Stimulated activated CD4-positive, alpha-beta T cell treated with anti-CD3 and anti-CD28 coated beads, Interleukin-1b, Interleukin-23, amount 100 ng/mL, for 4 hours (primary cell): ENCODE data around the gene TDRD3.
"Not testable (repeated sequence)": the region's sequence is repeated elsewhere in the genome, so short reads cannot be mapped to it uniquely, and the experiment has no call there.

Experiments
- DNase-seq, 2 donors: peaks; one replicate each; pipeline ENCODE4 v3.0.0-alpha.2; 2020; ENCODE audit warnings: low read depth in 2 of 2

Gene TDRD3

DNA sequence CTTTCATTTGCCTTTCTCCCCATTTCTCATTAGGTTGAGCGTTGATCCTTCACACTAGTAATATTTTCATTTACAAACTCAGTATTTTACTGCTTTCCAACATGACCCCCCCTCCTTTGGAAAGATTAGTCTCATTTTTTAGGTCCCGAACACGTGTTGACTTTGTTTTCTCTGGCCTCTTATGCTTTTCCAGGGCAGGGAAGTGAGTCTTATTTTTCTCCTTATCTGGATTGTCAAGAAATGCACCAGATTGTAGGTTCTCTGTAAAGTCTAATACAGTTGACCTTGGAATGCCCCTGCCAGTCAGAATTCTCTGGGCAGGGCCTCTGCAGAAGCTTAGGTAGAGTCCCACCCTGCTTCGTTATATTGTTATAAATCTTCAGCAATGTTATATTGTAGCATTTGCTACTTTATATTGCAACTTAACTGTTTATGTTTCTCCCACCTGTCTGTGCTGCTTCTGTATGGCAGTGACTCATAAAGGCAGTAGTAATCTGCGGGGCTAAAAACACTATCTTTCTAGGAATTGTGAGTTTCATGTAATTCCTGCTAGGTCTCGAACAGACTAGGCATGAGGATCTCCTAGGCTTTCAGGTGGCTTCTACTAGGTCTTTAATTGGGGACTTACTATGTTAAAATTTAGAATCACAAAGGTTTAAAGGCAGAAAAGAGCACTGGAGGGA lies 2.0 kb downstream of the TDRD3 start:
- no peak for DNase-seq

DNA sequence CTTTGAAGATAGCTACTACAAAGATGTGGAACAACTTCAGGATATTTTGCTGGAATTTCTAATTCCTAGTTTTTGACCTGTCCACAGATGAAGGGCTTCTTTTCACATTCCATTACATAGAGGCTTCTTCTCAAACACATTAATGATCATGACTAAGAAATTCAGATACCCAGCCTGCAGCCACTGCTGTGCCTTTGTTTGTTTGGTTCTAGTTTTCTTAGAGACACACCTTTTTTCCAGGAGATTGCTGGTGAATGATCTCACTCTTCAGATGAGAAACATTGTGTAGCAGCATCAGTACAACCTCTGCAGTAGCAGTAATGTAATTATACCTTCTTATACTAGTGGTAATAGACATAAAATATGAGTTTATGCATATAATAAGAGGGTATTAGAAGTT lies 5.0 kb downstream of the TDRD3 start:
- no peak for DNase-seq

DNA sequence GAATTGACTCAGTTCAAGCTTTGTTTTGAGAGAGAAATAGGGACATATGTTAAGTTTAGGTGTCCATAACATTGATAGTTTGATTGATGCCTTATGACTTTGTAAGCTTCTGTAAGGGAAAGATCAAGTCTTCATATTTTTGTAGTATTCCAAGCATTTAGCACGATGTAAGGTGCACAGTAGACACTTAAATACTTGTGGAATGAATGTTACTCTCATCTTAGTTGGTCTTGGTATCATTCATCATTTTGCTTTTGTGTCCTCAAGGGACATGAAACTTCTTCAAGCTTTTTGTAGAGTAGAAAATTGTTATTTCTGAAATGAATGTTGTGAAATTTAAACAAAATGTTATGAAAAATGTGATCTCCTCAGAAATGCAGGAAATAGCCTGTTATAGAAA lies 10.1 kb downstream of the TDRD3 start:
- DNase-seq: no peak

DNA sequence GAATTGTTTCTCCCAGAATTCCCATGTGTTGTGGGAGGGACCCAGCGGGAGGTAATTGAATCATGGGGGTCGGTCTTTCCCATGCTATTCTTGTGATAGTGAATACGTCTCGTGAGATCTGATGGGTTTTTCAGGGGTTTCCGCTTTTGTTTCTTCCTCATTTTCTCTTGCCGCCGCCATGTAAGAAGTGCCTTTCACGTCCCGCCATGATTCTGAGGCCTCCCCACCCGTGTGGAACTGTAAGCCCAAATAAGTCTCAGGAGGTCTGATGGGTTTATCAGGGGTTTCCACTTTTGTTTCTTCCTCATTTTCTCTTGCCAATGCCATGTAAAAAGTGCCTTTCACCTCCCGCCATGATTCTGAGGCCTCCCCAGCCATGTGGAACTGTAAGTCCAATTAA lies 10.8 kb downstream of the TDRD3 start:
- not testable (repeated sequence) for DNase-seq

DNA sequence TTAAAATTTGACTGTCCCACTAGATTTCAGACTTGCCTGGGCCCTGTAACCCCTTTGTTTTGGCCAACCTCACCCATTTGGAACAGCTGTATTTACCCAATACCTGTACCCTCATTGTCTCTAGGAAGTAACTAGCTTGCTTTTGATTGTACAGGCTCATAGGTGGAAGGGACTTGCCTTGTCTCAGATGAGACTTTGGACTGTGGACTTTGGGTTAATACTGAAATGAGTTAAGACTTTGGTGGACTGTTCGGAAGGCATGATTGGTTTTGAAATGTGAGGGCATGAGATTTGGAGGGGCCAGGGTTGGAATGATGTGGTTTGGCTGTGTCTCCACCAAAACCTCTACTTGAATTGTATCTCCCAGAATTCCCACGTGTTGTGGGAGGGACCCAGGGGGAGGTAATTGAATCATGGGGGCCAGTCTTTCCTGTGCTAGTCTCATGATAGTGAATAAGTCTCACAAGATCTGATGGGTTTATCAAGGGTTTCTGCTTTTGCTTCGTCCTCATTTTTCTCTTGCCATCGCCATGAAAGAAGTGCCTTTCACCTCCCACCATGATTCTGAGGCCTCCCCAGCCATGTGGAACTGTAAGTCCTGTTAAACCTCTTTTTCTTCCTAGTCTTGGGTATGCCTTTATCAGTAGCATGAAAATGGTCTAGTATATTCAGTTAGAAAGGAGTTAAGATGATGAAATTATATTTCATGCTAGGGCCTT lies 12.7 kb downstream of the TDRD3 start:
- DNase-seq: not testable (repeated sequence)

DNA sequence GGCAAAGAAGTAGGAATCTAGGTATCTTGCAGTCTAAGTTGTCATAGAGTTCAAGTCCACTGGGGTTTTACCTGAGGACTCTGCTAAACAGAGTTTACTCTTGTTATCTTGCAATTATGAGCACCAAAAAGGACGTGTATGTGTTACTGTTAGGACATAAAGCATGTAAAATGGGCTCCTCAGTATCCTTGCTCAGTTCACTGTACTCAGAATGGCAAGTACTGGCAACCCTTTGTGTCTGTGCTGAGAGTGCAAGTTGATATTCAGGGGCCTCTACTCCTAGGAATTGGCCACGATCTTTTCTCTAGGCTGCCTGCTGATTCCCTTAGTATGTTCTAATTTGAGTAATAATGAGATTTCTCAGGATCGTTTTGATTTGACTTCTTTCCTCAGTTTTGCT lies 13.3 kb downstream of the TDRD3 start:
- no peak for DNase-seq

DNA sequence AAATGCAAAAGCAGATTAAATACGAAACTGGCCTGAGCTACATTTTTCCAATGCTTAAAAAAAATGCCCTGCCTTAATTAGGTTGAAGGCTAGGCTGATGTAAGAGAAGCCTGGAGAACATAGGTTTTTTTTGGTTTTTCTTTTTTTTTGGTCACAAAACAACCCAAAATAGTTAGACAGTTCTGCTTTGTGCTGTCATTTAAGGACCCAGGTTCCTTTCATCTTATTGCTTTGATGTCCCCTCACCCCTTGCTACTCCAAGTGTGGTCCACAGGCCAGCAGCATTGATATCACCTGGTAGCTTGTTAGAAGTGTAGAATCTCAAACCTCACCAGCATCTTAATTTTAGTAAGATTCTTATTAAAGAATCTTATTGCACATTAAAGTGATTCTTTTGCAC lies 14.4 kb downstream of the TDRD3 start:
- DNase-seq: no peak

DNA sequence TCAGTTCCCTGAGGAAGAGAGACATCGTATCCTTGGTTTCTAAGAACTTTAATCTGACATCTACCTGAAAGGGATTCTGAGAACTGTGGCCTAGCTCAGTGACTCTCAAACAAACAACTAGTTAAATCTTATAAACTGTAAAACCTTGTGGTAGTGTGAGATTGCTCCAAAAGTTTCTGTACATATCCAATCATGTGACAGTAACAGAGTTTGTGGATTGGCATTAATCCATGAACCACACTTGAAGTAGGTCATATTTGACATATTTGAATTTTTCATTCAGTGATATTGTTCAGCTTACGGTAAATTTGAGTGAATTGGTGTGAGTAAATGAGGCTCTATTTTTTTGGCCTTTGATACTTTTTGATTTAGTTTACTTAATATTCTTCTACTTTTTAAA lies 15.0 kb downstream of the TDRD3 start:
- no peak for DNase-seq

DNA sequence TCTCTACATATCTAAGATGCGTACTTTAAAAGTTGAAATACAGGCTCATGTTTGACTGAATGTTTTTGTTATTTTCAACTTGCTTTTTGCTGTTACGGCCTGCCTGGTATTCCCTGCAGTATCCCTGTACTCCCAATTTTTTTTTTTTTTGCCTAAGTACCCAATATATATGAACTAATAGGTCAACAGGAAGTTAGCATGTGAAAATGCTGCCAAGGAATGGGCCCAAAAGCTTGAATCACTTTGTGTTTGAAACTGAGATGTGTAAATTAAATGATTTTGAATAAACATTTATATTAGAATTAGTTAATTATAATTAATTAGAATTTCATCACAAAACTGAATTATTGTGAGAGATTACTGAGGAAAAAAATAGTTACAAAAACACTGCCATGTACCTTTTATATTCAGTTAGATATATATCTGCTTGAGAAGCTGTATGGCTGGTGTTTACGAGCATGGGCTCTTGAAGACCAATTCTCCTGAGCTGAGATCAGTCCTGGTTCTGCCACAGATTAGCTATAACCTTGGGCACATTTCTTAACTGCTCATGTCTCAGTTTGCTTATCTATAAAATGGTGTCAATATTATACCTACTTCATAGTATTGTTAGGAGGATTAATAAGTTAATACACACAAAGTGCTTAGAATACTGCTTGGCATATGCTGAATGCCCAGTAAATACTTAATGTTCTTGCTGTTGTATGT lies 16.0 kb downstream of the TDRD3 start:
- no peak for DNase-seq

DNA sequence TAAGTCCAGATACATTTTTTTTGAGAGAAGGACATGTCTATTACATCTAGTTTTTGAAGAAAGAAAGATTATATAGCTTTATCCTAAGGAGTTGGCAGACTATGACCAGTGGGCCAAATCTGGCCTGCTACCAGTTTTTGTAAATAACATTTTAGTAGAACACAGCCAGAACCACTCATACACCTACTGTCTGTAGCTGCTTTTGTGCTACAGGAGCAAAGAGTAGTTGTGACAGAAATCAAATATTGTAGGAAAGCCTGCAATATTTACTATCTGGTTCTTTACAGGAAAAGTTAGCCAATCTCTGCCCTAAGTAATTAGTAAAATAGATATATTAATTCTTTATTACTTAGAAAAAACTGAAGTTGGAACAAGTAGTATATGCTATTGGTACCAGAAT lies 17.2 kb downstream of the TDRD3 start:
- DNase-seq: no peak

DNA sequence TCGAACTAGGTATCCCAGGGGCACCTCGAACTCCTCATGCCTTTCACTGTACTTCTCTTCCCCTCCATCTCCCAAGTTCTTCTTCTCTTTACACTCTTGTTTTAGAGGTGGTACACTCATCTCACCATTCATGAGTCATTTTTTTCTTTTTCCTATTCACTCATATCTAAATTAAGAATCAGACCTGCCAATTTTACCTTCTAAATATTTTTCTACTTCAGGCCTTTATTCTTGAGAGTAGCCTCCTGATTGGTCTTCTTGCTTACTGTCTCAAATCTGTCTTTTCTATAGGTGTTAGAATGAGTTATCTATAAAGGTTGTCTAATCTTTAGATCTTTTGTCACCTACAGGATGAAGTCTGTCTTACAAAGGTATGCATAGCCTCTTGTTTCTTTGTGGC lies 20.7 kb downstream of the TDRD3 start:
- no peak for DNase-seq

DNA sequence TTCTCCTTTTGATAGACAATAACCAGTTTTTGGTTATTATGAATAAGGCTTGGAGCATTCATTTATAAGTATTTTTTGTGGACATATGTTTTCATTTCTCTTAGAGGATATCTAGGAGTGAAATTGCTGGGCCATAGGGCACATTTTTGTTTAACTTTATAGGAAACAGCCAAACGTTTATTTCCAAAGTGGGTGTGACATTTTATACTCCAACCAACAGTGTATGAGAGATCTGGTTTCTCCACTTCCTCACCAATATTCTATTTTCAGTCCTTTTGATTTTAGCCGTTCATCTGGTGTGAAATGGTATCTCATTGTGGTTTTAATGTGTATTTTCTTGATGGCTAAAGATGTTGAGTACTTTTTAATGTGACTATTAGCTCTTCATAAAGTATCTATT lies 21.9 kb downstream of the TDRD3 start:
- no peak for DNase-seq

DNA sequence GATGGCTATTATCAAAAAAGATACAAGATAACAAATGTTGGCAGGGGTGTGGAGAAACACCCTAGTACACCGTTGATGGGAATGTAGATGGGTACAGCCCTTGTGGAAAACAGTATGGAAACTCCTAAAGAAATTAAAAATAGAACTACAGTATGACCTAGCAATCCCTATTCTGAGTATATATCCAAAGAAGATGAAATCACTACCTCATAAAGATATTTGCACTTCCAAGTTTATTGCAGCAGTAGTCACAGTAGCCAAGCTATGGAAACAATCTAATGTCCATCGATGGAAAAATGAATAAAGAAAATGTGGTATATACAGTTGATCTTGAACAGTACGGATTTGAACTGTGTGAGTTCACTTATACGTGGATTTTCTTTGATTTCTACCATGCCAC lies 28.3 kb downstream of the TDRD3 start:
- no peak for DNase-seq

DNA sequence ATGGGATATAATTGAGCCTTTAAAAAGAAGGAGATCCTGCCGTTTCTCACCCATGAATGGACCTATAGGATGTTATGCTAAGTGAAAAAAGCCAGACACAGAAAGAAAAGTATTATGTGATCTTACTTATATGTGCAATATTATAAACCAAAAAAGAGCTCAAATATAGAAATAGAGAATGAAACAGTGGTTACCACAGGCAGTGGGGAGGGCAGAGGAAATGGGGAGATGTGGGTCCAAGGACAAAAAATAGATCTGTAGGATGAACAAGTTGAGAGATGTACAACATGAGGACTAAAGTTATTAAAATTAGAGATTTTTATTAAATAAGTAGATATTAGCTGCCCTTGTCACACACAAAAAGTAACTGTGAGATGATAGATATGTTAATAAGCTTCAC lies 29.1 kb downstream of the TDRD3 start:
- DNase-seq: no peak

DNA sequence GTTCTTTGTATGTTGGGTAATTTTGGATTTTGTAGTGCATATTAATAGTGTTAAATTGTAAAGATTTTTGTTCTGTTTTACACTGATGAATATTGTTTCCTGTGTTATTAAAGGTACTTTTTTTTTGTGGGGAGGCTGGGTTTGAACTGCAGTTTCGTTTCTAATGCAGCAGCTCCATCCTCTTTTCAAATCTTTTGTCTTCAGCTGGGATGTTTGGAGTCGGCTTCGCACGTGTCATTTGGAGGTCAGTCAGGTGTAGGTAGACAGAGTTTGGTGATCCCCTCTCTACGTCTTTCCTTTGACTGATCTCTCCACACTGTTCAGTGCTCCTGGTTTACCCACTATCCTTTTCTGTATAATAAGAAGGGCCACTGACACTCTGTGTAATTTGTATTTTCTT lies 30.3 kb downstream of the TDRD3 start:
- DNase-seq: no peak

DNA sequence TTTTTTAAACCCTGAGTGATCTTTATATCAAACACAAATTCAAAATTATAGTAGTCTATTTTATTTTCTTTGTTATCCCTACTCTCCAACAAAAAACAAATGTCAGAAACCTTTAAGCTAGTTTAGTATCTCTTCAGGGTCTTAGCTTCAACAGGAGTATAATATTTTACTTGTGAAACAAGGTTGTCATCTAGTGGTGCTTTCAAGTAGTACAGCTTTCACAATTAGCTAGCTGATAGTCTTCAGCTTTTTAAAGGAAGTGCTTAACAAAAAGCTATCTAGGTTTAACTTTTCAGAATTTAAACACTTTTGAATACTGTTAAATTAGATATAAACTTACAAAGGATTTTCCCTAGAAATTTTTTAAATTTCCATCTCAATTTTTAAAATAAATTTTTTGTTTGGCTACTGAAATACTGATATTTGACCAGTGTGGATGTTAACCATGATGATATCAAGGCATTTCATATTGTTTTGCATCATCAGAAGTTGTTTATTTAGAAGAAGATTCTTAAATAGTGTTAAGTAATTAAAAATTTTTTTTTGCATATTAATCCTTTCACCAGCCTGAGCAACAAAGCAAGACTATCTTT lies 34.2 kb downstream of the TDRD3 start:
- no peak for DNase-seq

DNA sequence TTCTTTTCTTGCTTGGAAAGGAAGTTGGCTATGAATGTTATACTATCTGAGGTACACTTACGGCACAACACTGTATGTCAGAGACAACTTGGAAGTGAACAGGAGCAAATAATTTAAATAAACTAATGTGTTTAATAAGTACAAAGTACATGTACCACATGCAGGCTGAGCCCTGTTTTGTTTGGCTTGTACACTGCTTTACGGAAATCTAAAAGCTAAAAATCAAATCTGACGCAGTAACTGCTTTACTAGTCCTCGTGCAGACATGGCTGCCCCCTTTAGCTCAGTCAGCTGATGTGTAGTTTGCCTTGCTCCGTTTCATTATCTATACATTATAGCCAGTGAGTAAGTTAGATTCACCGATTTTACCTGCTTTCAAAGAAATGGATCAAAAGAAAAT lies 36.5 kb downstream of the TDRD3 start:
- no peak for DNase-seq

DNA sequence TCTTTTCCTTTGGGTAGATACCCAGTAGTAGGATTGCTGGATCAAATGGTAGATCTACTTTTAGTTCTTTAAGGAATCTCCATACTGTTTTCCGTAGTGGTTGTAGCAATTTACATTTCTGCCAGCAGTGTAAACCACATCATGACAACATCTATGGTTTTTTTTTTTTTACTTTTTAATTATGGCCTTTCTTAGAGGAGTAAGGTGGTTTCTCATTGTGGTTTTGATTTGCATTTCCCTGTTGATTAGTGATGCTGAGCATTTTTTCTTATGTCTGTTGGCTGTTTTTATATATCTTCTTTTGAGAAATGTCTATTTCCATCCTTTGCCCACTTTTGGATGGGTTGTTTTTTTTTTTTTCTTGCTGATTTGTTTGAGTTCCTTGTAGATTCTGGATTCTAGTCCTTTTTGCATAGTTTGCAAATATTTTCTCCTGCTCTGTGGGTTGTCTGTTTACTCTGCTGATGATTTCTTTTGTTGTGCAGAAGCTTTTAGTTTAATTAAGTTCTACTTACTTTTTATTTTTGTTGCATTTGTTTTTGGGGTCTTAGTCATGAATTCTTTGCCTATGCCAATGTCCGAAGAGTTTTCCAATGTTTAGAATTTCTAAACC lies 38.8 kb downstream of the TDRD3 start:
- DNase-seq: no peak

DNA sequence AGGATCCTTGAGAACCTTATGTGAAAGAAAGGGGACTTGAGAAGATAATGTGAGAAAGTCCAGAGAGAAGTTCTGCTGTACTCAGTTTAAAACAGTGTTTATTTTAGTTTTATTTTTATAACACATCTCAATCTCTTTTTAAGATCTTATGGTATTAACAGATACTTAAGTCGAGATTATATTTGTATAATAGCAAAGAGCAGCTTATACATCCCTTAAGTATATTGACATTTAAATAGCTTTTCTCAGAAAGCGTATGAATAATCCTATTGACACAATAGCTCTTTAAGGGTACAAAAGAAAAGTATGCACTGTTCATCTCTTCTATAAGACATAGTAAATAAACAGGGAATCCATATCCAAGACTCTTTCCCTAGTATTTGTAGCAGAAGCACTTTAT lies 42.2 kb downstream of the TDRD3 start:
- no peak for DNase-seq

DNA sequence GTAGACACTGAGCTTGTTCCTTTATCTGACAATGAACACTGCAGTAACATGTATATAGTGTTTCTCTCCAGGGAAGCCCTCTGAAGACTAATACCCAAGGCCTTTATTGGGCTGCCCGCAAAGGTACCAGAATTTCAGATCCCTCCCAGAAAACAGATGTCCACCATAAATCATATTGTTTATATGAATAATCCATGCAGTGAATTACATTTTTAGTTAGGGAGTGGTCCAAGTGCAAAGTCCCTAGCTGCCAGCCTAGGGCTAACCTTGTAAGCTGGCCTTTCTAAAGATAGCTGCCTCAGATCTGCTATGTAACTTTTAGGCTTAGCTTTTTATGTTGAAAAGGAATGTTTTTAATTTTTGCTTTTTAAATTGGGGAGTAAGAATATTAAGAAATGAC lies 44.7 kb downstream of the TDRD3 start:
- no peak for DNase-seq

DNA sequence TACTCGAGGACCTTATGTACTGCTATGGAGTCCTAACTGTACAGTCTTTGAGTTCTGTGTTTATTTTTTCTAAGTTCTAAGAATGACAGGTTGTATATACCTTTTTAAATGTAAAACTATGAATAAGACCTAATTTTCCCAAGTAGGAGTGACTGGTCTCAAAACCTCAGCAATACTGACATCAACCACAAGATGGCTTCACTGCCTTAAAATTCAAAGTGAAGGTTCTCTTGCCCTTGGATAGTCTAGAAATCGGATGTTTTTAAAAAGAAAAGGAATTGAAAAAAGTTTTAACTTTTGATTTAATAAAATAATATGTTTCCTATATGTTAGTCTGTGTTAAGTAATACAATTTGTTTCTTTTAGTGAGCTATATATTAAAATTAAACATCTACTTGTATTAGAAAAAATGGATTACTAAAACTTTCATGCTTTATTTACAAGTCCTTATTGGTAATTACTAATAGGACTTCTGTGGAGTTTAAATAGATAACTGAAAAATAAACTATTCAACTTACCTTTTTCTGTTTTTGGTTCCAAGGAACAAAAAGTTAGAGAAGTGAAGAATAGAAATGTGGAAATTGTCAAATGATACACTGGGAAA lies 52.0 kb downstream of the TDRD3 start:
- no peak for DNase-seq

DNA sequence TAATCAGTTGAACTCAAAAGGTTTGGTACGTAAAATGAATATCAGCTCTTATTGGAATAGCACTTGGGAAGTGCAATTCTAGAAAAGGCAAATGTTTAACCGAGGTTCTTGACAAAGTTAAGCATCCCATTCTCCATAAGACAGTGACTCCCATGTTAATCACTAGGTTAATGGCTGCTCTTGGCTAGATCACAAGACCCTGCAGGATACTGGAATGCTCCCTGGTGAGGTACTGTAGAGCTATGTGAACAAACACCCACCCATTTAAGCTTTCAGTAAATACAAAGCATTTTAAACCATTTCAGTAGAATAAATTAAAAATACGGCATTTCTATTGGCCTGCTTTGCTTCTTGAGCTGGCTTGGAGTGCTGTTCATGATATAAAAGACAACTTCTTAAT lies 56.5 kb downstream of the TDRD3 start:
- no peak for DNase-seq
